GM12801 (cell line): ENCODE results near the gene GDA.

ENCODE experiments used
- TF ChIP-seq, protein P1 (sequence below): IDR thresholded peaks from one replicate; pipeline ENCODE4 v1.5.1; 2011; ENCODE audit warnings: control low read depth; ENCODE audit not compliant: insufficient read length; ENCODE audit errors: extremely low read depth

Gene GDA

DNA sequence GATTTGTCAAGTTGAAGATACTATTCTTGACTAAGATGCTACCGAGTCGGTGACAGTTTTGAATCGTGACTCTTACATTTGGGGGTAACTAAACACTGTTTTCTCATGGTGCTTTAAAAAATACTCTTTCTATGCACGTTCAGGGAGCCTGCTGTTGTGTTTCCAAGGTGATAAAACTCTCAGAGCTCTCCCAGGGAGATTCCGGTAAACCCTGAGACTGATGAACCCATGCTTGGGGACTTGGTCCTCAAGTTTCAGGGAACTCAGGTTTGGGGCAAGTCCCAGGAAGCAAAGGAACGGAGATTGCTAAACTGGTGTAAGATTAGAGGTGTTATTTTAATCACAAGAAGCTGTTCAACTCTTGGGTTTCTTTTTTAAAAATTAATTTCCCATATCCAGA is 1.4 kb downstream of the GDA start:
- TF ChIP-seq, protein P1, sequence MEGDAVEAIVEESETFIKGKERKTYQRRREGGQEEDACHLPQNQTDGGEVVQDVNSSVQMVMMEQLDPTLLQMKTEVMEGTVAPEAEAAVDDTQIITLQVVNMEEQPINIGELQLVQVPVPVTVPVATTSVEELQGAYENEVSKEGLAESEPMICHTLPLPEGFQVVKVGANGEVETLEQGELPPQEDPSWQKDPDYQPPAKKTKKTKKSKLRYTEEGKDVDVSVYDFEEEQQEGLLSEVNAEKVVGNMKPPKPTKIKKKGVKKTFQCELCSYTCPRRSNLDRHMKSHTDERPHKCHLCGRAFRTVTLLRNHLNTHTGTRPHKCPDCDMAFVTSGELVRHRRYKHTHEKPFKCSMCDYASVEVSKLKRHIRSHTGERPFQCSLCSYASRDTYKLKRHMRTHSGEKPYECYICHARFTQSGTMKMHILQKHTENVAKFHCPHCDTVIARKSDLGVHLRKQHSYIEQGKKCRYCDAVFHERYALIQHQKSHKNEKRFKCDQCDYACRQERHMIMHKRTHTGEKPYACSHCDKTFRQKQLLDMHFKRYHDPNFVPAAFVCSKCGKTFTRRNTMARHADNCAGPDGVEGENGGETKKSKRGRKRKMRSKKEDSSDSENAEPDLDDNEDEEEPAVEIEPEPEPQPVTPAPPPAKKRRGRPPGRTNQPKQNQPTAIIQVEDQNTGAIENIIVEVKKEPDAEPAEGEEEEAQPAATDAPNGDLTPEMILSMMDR = no peak

DNA sequence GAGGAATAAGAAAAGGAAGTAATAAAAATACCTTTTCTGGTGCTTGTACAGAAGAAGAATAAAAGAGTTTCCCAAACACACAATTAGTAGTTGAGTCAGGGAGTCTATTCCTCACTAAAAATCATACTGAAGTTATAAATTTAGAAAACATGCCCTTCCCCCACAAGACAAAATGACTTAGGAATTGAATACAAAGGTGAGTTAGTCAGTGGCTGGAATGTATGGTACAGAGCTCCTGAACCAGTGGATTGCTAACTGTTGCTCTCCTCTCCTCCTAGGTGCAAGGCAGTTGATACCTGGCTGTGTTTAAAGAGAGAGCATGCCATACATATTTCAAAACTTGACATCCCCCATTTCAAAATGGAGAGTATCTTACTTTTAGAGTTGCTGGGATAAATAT is 1.9 kb downstream of the GDA start:
- TF ChIP-seq, protein P1 = no peak

DNA sequence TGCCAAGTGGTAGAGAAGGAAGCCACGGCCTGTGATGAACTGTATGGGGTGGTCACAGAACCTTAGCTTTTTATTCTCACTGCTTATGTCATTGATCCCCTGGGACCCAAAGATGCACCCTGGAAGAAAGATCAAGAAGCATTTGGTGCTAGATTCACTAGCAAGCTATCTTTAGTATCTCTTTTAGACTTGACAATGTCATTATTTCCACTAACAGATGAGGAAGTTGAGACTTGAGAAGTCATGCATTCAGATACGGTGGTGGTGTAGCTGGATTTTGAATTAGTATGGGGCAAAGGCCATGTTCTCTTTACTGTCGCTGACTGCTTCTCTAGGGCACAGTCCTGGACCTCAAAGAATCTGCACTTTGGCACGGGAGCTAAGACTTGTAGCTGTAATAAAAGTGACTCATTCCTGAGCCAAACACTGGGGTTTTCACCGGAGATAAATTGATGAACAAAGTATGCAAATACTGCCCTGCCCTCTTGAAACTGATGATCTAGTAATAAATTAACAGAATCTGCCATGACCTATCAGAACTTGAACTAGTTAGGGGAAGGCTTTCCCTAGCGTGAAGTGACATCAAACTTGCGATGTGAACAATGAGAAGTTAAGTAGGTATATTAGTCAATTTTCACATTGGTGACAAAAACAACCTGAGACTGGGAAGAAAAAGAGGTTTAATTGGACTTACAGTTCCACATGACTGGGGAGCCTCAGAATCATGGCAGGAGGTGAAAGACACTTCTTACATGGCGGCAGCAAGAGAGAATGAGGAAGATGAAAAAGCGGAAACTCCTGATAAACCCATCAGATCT is 5.4 kb downstream of the GDA start:
- TF ChIP-seq, protein P1 = no peak

DNA sequence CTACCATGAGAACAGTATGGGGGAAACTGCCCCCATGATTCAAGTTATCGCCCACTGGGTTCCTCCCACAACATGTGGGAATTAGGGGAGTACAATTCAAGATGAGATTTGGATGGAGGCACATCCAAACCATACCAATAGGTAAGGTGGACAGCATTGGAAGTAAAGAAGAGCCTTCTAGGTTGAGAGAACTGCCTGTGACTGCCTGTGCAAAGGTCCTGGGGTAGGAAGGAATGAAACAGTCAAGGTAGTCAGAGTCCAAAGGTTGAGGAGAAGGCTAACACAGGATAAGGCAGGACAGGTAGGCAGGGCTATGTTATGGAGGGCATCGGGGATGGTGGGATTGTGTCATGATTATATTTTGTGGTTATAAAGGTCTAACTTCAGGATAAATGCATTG is 6.1 kb downstream of the GDA start:
- TF ChIP-seq, protein P1 = no peak

DNA sequence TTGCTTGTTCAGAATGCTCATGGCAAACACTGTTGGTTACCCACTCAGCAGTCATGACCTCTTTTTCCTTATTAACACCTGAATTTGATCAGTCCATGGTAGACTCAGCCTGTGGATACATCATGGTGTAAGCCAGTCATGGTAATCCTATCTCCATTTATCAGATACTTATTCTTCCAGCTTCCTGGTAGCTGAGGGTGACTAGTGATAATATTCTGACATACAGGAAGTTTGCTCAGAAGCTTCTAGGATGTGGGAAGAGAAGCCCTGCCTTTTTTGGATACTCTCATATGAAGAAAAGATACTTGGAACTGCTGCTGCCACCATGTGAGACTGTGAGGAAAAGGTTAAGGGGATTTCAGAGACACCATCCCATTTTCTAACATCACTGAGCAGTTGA is 7.3 kb downstream of the GDA start:
- TF ChIP-seq, protein P1 = no peak

DNA sequence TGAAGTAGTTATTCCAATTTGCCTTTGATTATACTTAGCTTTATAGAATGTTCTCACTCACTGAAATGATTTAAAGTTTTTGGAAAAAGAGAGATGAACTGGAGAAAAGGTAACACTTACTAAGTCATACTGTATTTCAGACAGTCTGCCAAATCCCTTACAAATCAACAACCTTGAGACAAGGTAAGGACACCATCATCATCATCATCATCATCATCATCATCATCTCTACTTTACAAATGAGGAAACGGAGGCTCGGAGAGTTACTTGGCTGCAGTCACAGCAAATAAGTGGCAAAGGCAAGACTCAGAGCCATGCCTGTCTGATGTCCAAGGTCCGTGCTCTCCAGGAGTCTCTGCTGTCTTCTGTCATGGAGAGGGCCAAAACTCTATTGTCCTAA is 9.4 kb downstream of the GDA start:
- TF ChIP-seq, protein P1 = no peak

DNA sequence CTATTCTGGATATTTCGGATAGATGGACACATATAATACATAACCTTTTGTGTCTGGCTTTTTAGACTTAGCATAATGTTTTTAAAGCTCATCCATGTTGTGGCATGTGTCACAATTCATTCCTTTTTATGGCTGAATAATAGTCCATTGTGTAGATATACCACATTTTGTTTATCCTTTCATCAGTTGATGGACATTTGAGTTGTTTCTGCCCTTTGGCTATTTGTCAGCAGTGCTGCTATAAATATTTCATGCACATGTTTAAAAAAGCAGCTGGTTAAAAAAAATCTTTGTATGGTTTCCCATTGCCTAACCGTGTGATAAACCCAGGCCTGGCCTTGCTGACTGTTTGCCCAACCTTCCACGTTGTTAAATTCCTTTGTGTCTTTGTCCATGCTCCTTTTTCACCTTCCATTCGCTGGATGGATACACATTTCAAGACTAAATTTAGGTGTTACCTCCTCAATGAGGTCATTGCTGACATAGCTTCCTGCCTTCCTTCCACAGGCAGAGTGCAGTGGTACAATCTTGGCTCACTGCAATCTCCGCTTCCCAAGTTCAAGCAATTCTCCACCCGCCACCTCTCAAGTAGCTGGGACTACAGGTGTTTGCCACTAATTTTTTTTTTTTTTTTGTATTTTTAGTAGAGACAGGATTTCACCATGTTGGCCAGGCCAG is 11.3 kb downstream of the GDA start:
- TF ChIP-seq, protein P1 = no peak
